NCI-H2196 (cell line): ENCODE results near the gene GMEB1.
A peak's percentile ranks its signal among the peaks of the same experiment; 100 is the strongest.
"Not testable (repeated sequence)": the region's sequence is repeated elsewhere in the genome, so short reads cannot be mapped to it uniquely, and the experiment has no call there.

Source experiments
- DNase-seq: peaks from one replicate; lab custom pipeline; 2025; ENCODE audit not compliant: unreplicated experiment; lab: John Stamatoyannopoulos, UW

The GMEB1 gene

DNA sequence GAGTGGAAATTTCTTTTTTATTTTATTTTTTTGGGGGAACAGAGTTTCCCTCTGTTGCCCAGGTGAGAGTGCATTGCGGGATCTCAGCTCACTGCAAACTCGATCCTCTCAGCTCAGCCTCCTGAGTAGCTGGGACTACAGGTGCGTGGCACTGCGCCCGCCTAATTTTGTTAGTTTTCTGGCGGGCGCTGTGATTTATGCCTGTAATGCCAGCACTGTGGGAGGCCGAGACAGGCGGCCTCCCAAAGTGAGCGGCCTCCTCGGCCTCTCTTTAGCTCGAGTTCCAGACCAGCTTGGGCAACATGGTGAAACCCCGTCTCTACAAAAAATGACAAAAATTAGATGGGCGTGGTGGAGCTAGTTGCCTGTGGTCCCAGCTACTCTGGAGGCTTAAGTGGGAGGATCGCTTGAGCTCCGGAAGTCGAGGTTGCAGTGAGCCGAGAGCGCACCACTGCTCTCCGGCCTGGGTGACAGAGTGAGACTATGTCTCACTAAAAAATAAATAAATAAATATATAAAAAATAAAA, 2.7 kb downstream of the GMEB1 start:
- DNase-seq = no peak

DNA sequence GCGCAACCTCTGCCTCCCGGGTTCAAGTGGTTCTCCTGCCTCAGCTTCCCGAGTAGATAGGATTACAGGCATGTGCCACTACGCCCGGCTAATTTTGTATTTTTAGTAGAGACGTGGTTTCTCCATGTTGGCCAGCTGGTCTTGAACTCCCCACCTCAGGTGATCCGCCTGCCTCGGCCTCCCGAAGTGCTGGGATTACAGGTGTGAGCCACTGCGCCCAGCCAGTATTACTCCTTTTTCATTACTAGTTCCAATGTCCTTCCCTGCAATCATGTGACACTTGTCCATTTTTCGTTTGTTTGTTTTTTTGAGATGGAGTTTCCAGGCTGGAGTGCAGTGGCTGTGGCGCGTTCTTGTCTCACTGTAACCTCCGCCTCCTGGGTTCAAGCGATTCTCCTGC, 4.4 kb downstream of the GMEB1 start:
- DNase-seq = not testable (repeated sequence)

DNA sequence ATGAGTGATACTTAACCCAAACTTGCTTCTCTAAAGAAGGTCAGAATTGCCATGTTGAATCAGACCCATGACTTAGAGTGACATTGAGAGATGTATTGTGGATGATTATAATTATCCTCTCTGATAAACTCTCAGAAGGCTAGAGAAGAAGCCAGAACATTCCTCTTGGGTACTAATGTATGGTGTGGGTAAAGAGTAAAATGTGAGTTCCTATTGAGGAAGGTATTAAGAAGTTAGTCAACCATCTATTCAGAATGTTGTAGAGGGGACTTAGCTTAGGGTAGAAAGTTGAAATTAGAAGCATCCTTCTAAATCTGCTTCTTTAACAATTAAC, 7.3 kb downstream of the GMEB1 start:
- DNase-seq = no peak

DNA sequence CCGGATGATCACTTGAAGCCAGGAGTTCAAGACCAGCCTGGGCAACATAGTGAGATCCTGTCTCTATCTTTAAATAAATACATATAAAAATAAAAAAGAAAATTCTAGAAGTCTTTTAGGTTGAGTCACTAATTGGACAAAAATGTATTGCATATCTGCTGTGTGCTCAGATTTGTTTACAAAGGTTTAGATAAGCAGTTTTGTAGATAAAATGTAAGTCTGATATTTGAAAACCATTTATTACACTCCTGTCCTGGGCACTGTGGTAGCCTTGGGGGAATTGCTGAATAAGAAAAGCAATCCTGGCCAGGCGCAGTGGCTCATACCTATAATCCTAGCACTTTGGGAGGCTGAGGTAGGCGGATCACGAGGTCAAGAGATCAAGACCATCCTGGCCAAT, 11.6 kb downstream of the GMEB1 start:
- DNase-seq = no peak

DNA sequence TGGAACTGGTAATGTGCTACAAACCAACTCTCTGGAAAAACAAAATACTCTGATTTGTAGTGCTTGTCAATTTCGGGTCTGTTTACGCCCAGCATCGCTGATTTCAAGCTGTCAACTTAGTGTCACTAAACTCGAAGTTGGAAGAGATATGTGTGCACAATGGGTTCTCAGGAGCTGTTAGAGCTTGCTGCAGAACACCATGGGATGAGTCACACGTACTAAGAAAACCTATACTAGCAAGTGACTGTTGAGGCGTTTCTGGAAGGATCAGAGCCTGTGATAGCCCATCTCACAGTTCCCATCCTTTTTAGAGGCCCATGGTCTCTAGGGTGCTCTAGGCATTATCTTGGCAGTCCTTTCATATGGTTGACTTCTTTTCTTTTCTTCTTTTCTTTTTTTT, 14.3 kb downstream of the GMEB1 start:
- DNase-seq = no peak

DNA sequence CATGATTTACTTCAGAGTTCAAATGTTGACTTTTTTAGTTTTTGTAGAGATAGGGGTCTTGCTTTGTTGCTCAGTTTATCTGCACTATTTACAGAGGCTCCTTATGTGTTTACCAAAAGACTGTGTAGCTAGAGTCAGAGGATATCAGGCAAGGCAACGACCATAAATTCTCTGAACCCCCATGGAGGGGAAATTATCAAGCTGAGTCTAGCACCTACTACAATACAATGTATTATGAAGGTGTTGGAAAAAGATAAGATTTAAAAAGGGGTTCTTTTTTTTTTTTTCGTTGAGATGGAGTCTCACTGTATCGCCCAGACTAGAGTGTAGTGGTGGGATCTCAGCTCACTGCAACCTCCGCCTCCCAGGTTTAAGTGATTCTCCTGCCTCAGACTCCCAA, 16.4 kb downstream of the GMEB1 start:
- no peak for DNase-seq

DNA sequence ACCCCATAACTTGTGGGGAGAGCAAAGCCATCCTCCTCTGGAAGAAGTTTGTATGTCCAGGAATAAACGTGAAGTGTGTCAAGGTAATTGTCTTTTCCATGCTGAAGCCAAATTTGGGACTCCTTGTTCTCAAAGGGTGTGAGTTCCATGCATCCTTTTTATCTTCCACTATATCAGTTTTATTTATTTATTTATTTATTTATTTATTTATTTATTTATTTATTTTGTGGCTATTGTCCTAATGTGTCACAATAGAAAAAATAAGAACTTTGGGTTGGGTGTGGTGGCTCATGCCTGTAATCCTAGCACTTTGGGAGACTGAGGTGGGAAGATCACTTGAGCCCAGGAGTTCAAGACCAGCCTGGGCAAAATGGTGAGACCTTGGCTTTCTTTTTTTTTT, 23.0 kb downstream of the GMEB1 start:
- DNase-seq = not testable (repeated sequence)

DNA sequence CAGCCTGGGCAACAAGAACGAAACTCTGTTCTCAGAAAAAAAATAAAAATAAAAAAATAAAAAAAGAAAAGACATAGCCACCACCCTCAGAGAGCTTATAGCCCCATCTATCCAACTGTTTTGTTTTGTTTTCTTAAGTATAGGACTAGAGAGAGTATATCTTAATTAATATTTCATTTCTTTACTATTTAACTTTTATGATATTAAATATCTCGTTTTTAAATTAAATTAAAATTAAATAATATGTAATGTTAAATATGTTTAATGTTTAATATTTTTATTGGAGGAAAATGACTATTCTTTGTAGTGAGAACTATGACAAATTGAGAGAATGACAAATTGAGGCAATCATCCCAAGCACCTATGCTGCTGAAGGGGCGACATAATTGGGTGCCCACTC, 35.0 kb downstream of the GMEB1 start:
- no peak for DNase-seq

DNA sequence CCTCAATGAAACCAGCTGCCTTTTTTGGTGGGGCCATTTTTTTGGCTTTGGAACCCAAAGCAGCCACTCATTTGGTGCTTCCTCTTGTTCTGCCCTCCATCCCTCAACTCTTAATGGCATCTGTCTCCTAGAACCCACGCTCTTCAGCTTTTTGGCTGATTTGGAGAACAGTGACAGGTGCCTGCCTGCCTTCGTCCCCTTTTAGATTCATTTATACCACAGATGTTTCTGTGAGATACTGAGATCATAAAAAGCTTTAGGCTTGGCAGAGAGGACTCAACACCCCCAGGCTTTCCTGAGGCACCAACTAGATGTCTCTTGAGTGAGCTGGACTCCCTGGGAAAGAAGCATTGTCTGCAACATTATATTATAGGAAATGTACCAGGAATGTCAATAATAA, 47.8 kb downstream of the GMEB1 start:
- no peak for DNase-seq

DNA sequence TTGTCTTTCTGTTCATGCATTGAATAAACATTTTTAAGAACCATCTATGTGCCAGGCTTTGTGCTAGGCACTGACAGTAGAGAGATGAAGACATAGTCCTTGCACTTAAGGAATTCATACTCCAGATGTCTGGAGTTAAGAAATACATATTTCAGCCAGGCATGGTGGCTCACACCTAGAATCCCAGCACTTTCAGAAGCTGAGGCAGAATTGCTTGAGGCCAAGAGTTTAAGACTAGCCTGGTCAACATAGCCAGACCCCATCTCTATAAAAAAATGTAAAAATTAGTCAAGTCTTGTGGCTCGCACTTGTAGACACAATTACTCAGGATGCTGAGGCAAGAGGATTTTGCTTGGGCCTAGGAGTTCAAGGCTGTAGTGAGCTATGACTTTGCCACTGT, 49.6 kb downstream of the GMEB1 start:
- no peak for DNase-seq

DNA sequence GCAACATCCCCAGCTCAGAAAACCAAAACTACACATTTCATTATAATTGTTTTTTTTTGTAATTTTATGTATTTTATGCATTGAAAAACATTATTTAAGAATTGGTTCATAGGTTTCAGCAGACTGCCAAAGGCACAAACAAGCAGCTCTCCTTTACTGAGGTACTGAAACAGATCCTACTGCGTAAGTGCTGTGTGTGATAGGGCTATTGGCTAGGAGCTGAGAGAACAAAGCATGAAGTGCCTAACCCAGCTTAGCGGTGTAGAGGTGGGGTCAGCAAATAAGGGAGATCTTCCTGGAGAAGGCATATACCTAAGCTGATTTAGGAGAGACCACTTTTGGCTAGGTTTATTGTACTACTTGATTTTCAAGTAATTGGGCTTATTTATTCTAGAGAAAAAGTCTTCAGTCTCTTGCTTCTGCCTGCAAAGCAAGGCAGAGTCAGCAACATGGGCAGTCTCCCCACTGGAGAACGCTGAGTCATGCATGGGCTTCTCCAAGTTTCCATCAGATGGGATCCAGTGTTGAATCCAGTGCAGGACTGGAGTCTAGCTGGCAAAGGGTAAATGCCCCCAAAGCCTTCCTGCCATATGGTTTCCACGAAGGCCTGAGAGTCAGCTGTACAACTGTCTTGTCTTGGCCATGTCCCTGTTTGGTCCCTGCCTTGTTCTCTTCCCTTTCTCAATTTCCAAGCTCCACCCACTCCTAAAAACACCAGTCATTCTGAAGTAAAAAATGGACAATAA, 50.2 kb downstream of the GMEB1 start:
- no peak for DNase-seq

DNA sequence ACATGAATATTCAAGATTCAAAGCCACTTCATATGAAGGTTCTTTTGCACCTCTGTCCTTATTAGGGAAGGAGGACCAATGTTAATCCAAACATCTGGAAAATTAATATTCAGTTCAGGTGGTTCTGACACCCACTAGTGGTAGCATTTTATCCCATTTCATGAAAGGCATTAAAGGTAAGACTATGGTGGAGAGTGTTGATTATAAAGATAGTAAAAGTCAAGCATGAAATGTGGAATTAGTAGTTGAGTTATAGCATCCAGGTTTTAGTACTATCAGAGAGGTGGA, 50.7 kb downstream of the GMEB1 start:
- no peak for DNase-seq

DNA sequence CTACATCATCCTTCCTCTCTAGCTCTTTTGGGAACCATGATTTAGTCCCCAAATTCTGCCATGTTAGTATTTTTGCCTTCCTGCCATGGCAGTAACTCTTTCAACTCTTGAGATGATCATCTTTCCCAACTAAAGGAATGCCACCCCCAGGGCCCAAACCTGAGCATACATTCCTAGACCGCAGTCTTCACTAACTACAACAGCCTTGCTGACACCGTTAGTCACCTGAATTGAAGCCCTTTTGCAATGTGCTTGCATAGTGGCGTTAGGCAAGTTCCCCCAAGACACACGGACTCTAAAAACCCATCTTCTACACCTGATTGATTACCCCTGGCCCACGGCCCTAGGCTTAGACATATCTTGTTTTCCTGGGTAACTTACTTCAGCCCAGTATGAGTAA, 51.8 kb downstream of the GMEB1 start:
- no peak for DNase-seq

DNA sequence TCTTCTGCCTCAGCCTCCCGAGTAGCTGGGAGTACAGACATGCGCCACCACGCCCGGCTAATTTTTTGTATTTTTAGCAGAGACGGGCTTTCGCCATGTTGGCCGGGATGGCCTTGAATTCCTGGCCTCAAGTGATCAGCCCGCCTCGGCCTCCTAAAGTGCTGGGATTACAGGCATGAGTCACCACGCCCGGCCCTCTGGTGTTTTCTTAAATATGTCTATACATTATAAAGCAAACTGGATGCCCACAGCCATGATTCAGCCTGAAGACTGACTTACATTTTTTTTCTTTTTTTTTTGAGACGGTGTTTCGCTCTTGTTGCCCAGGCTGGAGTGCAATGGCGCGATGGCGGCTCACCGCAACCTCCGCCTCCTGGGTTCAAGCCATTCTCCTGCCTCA, 53.3 kb downstream of the GMEB1 start:
- DNase-seq = not testable (repeated sequence)

DNA sequence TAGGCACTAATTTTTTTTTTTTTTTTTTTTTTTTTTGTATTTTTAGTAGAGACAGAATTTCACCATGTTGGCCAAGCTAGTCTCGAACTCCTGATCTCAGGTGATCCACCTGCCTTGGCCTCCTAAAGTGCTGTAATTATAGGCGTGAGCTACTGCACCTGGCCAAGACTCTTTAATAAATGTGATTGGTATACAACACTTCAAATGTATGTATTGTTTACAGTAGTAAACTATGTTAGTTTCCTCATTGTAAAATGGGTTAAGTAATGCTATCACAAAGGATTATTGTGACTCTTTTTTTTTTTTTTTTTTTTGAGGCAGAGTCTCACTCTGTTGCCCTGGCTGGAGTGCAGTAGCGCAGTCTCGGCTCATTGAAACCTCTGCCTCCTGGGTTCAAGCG, 56.8 kb downstream of the GMEB1 start:
- DNase-seq = not testable (repeated sequence)

DNA sequence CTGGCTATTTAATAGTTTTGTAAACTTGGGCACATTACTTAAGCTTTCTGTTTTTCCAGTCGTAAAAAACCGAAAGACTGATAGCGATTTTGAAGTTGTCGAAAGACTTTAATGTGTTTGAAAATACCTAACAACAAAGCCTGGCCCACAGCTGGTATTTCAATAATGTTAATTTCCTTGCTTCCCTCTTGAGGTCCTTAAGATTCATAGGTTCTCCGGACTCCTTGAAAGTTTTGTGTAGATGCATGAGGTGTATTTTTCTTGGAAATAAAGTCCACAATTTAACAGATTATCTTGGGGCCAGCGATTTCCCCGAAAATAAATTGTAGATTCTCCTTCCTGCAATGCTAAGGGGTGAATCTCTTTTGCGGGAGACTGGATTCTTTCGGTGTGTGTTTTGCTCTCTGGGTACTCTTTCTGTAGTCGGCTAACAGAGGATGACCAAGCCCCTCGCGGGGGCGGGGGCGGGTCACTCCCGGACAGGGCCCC, 67.4 kb downstream of the GMEB1 start:
- no peak for DNase-seq

DNA sequence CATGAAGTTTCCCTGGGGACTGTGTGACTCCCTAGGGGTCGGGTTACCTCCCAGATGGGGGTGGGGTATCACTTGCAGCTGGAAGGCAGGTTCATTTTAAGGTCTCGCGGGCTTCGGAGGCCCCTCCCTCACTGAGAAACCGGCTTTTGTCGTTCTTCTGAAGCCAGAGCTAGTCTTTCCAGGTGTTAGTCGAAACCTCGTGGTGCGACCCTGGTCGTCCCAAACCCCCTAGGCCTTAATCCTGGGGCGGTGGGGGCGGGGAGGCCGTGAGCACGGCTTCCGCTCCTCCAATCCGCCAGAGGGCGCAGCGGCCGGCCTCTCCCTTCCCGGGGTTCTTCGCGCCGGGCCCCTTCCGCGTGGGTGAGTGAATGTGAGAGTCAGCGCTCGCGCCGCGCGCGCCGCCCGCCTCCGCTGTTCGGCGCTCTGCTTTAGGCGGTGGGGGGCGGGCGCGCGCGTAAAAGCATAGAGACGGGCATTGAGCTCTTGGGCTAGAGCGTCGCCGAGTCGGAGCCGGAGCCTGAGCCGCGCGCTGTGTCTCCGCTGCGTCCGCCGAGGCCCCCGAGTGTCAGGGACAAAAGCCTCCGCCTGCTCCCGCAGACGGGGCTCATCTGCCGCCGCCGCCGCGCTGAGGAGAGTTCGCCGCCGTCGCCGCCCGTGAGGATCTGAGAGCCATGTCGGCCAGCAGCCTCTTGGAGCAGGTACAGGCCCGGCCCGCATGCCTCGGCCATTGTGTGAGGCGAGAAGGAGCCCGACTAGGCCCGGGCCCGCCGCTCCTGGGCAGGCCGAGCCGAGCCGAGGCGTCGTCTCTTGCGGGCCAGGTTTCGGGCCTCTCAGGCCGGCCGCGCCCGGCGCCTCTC, 68.1 kb downstream of the GMEB1 start, which contains the start of gene YTHDF2:
Gene YTHDF2, plus strand, starts transcription at position 491 of the 857 bp plus-strand sequence. Its CDS starts 181 bp downstream, at position 672.
- peak; percentile 98 for DNase-seq

DNA sequence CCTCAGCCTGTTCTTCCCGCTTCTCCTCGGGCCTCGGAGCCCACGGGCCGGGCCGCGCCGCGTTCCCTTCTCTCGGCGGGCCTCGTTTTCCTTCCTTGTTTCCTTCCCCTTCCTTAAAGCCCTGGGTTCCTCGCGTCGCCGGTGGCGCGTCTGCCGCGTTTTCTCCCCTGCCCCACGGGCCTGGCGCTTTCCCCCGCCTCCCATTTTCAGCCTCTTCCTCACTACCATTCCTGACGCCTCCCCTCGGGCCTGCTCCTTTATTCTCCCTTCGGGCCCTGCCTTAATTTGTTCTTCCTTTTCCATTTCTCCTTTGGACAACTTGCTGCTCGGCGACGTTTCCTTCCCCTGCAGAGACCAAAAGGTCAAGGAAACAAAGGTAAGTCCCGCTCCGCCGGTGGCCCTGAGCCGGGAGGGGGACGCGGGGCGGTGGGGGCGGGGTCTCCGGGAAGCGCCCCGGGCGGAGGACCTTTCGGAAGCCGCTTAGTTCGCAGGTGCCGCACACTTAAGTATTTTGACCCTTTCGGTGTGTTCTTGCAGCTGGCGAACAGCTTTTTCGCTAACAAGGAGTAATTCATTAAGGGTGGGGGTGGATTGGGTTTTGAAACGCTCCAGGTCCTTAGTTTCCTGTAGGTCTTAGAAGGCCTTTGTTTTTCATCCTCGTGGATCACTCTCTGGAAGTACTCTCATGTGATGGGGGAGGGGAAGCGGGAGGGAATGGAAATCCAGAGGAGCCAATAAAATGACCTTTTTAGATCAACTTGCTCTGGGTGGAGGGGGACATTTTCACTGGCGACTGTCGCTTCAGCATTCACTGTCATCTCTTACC, 68.9 kb downstream of the GMEB1 start:
- peak; percentile 69 for DNase-seq

DNA sequence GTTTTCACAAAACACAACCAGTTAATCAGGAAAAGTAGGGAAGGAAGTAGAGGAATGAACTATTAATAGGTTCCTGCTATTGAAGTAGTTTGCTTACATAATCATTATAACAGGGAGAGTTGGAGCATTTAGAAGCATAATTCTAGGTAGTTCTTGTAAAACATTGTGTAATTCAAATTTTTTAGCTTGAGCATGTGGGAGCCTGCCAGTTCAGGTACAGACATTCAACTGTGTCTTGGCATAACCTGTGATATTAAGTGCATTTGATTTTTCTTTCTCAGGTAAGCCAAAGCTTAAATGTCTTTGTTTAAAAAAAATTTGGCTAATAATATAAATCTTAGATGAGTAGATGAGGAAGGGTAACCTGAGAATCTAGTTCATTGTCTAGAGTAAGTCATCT, 71.5 kb downstream of the GMEB1 start:
- DNase-seq = no peak

DNA sequence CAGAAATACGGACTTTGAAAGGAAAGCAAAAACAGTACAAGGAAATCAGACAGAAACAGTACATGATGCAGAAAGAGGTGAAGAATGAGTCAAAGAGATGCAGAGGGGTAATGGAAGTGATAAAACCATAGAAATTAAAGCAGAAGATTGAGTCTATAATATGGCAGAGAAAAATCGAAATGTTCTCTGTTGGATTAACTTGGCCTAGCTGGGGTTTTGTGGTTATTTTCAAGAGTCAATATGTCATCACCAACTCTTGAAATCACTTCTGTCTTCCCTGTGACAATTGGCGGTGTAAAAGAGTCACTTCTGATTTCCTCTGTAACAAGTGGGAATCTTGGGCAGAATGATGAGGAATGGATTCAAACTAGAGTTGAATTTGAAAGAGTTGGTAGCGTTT, 75.6 kb downstream of the GMEB1 start:
- DNase-seq = no peak

DNA sequence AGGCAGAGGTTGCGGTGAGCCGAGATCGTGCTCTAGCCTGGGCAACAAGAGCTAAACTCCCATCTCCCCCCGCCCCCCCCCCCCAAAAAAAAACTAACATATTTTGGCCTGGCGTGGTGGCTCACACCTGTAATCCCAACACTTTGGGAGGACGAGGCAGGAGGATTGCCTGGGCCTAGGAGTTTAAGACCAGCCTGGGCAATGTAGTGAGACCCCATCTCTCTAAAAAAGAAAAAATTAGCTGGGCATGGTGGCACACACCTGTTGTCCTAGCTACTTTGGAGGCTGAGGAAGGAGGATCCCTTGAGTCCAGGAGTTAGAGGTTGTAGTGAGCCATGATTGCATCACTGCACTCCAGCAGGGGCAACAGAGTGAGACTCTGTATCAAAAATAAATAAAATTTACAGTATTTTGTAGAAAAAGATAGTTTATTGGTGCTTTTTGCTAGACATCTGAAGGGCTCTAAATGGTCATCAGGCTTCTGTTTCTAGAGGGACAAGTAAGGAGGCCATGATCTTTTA, 77.1 kb downstream of the GMEB1 start:
- DNase-seq = no peak
